NCI-H748 (cell line): ENCODE data around the gene RNF38.
"Not testable (repeated sequence)": the region's sequence is repeated elsewhere in the genome, so short reads cannot be mapped to it uniquely, and the experiment has no call there.

Source experiments
- DNase-seq: peaks from one replicate; lab custom pipeline; 2025; ENCODE audit not compliant: unreplicated experiment; lab: John Stamatoyannopoulos, UW

RNF38 gene

DNA sequence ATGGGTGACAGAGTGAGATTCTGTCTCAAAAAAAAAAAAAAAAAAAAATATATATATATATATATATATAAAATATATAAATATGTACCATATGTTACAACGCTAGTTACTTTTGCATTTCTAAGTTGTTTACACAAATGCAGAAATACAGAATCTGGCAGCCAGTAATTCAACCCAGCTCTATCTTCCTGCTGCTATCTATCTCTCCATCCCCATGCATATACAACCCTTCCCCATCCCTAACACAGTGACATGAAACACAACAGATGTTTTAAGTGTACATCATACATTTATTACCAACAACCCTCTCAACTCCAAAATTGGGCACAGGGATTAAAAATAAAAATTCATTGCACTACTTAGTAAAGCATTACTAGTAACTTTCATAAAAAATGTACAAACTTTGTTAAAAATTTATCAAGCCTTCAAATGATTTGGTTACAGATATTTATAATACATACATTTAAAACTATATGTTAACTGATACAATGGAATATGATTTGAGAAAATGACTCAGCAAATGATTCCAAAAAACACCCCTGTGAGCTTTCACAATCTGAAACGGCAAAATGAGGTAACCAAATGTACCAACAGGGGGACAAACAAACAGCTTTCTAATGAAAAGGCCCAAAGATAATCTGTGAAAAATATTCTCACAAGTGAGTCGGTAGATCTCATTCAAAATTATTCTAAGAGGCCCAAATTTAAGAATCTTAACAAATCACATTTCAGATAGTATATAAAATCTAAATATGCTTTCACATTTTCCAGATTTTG, 63.8 kb downstream of the RNF38 start:
- no peak for DNase-seq

DNA sequence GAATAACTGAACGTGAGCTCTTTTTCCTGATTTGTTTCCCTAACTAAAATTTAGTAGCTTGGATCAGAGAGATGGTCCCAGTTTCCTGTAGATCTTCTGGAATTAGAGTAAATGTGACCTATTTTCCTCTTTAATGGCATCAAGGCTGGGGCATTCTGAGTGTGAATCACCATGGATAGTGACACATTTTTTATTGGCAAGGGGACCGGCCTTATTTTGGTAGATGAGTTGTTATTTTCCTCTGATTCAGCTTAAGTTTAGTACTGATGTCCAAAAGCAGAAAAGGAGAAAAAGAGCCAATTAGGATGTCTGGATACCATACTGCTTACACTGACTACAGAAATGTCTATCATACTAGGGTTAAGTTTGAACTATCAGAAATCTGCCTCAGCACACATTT, 68.1 kb downstream of the RNF38 start:
- DNase-seq: no peak

DNA sequence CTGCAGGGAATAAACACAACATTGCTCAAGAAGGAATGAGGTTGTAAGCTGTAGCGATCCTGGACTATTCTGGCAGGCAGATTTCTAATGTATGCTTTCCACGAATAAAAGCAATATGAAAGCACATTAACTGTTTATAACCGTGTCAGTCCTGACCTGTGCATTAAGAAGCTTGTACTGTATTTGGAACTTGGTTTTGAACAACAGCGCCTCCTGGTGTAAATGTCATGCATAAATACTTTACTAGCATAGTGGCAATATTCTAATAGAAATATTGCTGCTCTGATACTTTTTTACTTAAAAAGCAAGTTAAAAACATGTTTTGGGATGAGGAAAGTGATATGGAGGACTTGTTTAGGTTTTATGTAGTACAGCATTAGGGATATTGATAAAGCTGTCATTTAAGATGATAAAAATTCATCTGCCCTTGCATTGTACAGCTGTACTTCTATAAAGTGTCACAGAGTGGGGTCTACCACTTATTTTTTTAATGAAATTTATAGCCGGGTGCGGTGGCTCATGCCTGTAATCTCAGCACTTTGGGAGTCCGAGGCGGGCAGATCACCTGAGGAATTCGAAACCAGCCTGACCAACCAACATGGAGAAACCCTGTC, 71.2 kb downstream of the RNF38 start:
- DNase-seq: peak; percentile 71

DNA sequence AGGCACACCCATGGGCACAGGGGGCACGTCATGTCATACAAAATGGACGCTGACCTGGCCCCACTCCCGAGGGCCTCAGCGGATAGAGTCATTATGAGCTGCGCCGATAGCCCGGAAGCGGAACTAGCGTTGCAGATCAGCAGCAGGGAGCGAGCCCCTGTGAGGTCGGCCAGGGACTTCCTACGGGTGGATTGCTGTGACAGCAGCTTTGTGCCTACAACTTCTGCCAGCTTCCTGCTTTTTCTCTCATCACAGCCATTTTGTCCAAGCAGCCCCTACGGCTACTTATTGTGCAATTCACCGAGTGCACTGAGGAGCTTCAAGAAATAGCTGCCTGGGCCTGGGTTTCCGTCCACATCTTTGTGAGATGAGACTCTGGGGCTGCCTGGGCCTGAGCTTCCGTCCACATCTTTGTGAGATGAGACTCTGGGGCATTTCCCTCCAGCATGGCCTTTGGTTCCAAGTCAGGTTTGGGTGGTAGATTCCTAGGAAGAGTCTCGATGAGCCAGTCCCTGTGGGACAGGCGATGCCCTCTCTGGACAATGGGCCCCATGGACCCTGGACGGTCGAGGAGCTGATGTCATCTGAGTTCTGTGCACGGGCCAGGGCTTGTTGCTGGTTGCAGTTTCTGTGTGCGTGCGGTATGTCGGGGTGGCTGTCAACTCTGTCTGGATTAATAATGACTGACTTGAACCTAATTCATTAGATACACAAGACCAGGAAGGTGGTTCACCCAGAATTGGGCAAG, 74.8 kb downstream of the RNF38 start:
- no peak for DNase-seq

GRCh38 chr9:36323926-36324325, 76.1 kb downstream of the RNF38 start:
- no peak for DNase-seq

GRCh38 chr9:36322462-36322861, 77.6 kb downstream of the RNF38 start:
- DNase-seq: peak; percentile 18

DNA sequence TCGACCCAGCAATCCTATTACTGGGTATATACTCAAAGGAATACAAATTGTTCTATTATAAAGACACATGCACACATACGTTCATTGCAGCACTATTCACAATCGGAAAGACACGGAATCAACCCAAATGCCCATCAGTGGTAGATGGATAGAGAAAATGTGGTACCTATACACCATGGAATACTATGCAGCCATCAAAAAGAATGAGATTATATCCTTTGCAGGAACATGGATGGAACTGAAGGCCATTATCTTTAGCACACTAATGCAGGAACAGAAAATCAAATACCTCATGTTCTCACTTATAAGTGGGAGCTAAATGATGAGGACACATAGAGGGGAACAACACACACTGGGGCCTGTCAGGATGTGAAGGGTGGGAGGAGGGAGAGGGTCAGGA, 78.2 kb downstream of the RNF38 start:
- DNase-seq: not testable (repeated sequence)

GRCh38 chr9:36320466-36320865, 79.6 kb downstream of the RNF38 start:
- no peak for DNase-seq

GRCh38 chr9:36319806-36320205, 80.3 kb downstream of the RNF38 start:
- DNase-seq: no peak

DNA sequence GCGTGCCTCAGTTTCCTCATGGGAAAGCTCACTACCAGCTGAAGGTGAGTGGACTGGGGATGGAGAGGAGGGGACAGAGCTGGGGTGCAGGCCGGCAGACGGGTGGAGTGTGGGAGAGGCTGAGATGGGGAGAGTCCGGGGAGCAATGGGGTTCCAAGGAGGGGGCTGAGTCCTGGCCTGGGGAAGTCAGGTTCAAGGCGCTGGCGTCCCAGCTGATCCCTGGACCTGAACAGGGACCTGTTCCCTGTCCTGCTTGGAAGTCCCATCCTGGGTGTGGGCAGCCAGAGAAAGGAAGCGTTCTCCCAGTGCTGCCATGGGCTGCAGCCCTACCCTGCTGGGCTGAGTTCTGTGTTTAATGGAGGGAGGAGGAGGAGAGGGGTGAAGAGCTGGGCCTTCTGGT, 80.9 kb downstream of the RNF38 start:
- DNase-seq: no peak

DNA sequence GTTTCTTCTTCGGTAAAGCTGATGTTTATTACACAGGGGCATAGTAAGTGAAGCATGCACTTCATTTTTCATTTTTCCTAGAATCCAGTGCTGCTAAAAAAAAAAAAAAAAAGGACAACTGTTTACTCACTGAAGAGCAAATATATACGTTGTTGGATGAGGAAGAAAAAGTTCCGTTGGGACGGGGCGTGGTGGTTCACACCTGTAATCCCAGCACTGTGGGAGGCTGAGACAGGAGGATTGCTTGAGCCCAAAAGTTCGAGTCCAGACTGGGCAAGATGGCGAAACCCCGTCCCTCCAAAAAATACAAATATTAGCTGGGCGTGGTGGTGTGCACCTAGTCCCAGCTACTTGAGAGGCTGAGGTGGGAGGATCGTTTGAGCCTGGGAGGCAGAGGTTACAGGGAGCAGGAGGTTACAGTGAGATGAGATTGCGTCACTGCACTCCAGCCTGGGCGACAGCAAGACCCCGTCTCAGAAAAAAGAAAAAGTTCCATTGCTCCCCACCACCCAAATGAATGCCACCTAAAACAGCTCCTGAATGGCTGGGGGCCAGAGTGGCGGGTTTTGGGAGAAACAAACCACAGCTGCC, 81.8 kb downstream of the RNF38 start:
- DNase-seq: no peak

DNA sequence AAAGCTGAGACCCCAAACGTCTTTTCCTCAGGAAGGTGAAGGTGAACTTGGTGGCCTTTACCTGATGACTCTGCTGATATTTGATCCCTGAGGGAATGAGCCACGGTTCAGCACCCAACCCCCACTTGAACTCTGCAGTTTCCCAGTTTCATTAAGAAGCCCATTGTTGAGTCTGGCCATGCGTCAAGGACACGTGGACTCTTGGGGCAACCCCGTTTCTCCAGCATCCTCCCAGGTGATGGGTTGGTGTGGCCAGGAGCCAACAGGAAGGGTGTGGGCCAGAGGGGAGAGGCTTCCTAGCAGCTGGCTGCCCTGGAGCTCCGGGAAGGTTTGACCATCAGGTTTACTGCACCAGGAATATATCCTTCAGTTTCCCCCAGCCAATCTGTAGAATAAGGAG, 82.3 kb downstream of the RNF38 start:
- DNase-seq: peak; percentile 64

- DNase-seq: no peak
These were observed 83.3 kb downstream of the RNF38 start for GRCh38 chr9:36316611-36317317.

DNA sequence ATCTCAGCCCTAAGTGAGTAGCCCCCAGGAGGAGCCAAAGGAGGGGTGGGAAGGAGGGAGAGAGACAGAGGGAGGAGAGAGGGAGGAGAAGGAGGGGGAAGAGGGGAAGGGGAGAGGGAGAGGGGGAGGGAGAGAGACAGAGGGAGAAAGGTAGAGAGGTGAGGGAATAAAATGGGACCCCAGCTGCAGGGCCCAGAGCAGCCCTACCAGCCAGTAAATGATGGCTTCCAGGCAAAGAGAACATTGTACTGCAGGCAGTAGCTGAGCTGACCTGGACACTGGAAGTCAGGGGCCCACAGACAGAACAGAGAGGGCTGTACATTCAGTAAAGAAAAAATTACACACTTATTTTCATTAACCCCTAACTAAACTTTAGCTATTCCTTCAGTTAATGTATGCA, 84.0 kb downstream of the RNF38 start:
- no peak for DNase-seq

- DNase-seq: no peak
These were observed 84.8 kb downstream of the RNF38 start for GRCh38 chr9:36315283-36315682.

DNA sequence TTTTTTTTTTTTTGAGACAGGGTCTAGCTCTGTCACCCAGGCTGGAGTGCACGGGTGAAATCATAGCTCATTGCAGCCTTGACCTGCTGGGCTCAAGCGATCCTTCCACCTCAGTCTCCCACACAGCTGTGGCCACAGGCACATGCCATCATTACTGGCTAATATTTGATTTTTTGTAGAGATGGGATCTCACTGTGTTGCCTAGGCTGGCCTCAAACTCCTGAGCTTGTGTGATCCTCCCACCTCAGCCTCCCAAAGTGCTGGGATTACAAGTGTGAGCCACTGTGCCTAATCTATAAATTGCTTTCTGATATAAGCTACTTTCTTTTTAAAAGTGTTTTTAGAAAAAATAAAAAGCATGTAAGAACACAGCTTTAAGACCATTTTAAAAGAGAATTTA, 85.3 kb downstream of the RNF38 start:
- DNase-seq: no peak

DNA sequence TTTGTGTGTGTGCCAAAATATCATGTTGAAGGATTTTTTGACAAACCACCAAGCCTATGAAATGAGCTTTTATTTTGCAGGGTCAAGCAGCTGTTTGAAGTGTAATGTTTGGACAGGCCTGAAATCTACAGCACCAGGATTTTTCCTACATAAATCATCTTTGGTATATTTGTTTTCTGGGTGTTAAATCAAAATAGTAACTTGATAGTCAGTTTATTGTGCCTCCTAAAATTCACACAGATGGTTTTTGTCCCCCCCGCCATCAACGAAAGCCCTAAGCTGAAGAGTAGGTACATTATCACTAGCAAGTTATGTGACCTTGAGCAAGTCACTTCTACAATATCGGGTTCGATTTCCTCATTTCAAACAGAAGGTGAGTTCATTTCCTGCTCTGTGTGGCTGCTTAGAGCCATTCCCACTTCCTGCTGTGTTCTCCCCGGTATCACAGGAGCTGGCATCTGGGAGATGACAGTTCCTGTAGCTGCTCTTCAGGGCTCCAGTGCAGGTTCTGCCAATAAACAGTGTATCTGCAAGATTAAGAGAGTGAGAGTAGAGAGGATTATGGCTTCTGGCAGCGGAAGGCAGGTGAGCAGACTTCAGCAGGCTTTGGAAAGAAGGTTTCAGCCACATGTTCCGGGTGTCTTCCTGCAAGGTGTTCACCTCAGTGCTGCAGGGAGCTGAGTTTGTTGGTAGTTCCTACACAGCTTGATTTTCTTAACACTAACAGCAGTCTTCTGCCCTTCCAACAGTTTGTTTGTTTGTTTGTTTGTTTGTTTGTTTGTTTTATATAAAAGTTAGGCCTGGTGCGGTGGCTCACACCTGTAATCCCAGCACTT, 93.4 kb downstream of the RNF38 start:
- peak; percentile 15 for DNase-seq

DNA sequence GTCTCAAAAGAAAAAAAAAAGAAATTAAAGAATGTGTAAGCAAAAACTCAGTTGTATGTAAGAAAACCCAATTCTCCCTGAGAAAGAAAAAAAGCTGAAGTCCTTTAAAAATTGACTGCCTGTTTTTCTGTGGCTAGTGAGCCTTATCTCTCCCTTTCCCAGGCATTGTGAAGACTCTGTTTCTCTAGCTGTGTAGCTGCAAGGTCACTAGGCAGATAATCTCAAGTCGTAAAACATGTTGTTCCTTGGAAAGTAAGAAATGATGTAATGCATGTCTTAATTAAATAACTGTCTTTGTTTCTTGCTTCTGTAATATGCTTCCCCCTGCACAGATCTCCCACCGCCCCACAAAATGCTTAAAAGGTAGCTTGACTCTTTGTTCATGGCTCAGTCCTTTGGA, 95.7 kb downstream of the RNF38 start:
- not testable (repeated sequence) for DNase-seq

- no peak for DNase-seq
These were observed 98.8 kb downstream of the RNF38 start for GRCh38 chr9:36301227-36301626.

GRCh38 chr9:36298566-36298965, 101.5 kb downstream of the RNF38 start:
- DNase-seq: no peak
